ENCODE data around the gene TSC1.
A peak's percentile ranks its signal among the peaks of the same experiment; 100 is the strongest.
"Not testable (repeated sequence)": the region's sequence is repeated elsewhere in the genome, so short reads cannot be mapped to it uniquely, and the experiment has no call there.

Gene TSC1

DNA sequence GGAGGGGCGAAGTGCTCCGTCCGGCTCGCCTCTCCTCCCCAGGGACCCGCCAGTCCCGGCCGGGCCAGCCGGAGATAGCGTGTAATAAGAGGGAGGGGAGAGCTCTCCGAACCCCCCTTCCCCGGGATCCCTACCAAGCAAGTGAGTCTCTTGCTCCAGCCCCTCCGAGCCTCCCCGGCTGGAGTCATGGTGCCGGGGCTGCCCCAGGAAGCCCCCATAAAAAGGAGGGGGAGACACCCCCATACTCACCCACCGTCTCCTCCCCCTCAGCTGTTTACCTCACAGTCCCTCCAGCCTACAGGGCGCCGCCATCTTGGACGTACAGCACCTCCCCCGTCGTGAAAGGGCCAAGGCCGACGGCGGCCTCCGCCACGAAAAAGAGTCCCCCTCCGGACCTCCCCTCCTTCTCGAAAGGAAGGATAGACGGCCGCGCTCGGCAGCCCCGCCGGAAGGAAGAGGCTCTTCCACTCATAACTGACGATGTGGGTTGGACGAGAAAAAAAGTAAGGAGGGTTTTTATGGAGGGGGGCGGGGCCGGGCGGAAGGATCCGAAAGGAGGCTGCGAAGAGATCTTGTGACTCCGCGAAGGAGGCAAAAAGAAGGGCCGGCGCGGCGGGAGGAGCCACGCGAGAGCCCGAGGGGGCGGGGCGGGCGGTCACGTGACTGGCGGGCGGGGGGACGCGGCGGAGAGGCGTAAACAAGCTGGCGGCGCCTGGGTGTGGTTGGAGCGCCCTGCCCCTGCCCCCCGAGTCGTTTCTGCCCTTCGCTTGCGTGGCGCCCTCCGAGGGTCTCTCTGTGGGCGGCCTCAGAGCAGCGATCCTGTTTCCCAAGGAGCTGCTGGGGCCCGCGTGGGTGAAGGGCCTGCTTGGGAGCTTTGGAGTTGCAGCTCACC is at the start of gene TSC1:
TSS of gene TSC1 (minus strand) at position 323 of the 892 bp plus-strand sequence. CDS start 15,744 bp downstream, outside the sequence.
- DNase-seq: peak; percentile 99

DNA sequence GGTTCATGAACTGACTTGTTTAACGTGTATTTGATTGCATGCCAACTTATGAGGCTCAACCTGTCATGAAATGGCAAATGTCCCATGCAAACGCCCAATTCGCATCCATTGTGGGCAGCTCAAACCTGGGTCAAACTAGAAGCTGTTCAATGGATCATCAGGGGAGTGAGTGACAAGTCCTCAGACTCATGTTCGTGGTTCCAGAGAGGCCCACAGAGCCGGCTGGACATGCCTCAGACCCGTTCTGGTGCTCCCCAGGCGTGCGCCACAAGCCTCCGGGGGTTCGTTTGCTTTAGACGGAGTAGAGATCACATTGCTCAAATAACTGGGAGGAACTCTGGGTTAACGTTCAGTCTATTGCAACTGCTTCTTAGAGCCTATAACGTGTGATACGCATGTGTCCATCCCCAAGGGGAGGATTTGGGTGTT is 49.1 kb upstream of the TSC1 start:
- DNase-seq: no peak

DNA sequence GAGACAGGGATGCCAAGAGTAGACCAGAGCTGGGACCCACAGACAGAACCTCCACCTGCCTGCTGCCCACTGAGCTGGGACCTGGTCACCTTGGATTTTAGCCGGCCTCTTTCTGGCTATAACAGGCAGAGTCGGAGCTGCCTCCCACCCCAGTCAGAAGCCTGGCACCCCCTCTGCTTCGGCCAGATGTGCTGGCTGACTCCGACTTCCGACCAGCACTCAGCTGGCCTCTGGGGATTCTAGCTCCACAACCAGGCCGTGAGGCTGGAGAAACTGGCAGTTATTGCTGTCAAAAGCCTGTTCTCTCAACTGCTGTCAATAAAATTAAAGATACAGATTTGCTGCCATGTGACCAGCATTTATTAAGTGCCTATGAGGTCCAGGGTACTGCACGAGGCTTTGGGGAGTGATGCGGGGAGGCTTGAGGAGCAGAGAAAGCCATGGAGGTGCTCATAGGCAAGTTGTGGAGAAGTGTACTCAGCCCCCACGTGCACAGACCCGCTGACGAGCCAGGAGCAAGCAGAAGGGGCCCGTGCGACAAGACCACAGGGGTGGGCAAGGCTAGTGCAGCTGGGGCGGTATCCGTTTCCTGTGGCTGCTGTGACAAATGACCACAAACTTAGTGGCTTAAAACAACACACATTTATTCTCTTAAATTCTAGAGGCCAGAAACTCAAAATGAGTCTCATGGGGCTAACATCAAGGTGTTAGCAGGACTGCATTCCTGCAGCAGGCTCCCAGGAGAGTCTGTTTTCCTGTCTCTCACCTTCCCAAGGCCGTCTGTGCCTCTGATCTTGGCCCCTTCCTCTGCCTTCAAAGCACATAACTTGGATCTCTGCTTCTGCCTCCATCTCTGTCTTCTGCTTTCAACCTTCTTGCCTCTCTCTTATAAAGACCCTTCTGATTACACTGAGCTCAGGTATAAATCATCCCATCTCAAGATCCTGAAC is 47.2 kb upstream of the TSC1 start:
- DNase-seq: no peak

DNA sequence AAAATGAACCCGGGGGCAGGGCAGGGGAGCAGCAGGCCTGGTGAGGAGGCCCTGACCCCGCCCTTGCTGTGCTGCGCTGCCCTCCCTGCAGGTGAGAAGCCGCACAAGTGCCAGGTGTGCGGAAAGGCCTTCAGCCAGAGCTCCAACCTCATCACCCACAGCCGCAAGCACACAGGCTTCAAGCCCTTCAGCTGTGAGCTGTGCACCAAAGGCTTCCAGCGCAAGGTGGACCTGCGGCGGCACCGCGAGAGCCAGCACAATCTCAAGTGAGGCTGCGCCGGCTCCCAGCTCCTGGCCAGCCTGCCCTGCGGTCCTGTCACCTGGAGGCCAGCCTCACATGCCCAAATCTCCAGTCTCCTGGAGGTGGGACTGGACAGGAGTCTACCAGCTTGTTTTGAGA is 46.4 kb upstream of the TSC1 start:
- DNase-seq: no peak

DNA sequence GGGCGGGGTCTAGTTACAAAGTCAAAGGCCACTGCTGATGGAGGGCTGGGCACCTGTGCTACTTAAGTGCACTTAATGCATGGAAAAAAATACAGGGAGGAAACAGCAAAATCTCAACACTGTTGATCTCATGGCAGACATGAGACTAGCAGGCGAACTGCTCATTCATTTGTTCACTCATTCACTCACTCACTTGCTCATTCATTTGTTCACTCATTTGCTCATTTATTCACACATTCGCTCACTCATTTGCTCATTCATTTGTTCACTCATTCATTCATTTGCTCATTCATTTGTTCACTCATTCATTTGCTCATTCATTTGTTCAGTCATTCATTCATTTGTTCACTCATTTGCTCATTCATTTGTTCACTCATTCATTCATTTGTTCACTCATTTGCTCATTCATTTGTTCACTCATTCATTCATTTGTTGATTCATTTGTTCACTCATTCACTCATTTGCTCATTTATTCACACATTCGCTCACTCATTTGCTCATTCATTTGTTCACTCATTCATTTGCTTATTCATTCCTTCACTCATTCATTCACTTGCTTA is 45.7 kb upstream of the TSC1 start:
- not testable (repeated sequence) for DNase-seq

DNA sequence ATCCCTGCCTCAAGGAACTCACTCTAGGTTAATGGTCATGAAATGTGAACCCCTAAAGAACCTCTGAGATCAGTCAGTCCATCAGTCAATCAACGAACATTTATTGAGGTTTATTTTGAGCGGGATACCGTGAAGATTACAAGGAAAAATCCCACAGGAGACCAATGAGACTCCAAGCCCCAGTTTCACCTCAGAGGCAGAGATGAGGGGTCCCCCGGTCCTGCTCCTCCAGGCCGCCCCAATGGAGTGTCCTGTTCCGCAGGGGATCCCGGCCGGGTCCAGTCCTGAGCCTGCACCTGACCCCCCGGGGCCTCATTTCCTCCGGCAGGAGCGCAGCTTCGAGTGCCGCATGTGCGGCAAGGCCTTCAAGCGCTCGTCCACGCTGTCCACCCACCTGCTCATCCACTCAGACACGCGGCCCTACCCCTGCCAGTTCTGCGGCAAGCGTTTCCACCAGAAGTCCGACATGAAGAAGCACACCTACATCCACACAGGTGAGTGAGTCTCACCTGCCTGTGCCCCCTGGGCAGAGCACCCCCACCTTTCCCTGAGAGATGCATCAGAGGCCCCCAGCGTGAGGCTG is 45.1 kb upstream of the TSC1 start:
- no peak for DNase-seq

DNA sequence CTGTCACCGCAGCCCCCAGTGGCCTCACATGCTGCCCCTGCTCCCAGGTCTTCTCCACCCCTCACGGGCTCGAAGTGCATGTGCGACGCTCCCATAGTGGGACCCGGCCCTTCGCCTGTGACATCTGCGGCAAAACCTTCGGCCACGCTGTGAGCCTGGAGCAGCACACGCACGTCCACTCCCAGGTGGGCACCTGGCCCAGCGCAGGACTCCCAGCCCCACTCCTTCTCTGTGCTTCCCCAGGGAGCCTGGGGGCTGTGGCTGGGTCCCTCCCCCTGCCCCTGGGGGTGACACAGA is 44.5 kb upstream of the TSC1 start:
- no peak for DNase-seq

DNA sequence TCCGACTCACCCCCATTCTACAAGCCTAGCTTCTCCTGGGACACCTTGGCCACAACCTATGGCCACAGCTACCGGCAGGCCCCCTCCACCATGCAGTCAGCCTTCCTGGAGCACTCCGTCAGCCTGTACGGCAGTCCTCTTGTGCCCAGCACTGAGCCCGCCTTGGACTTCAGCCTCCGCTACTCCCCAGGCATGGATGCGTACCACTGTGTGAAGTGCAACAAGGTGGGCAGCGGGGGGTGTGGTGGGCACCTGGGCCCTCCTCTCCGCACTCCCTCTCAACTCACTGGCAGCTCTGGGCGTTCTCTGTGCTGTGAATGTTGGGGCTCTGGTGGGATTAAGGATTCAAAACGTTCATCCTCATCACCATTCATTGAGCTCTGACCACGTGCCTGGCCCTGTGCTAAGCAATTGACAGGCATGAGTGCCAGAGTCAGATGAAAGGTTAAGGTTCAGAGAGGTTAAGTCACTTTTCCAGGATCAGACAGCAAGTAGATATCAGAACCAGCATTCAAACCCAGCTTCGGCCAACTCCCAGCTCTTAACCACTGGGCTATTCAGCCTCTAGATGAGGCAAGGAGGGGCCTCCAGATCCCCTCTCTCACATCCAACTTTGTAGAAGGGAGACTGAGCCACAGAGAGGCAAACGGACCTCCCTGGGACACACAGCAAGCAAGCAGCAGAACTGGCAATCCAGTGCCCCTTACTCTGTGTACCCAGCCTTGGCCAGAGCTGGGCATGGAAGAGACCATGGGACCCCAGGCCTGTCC is 44.0 kb upstream of the TSC1 start:
- DNase-seq: no peak

DNA sequence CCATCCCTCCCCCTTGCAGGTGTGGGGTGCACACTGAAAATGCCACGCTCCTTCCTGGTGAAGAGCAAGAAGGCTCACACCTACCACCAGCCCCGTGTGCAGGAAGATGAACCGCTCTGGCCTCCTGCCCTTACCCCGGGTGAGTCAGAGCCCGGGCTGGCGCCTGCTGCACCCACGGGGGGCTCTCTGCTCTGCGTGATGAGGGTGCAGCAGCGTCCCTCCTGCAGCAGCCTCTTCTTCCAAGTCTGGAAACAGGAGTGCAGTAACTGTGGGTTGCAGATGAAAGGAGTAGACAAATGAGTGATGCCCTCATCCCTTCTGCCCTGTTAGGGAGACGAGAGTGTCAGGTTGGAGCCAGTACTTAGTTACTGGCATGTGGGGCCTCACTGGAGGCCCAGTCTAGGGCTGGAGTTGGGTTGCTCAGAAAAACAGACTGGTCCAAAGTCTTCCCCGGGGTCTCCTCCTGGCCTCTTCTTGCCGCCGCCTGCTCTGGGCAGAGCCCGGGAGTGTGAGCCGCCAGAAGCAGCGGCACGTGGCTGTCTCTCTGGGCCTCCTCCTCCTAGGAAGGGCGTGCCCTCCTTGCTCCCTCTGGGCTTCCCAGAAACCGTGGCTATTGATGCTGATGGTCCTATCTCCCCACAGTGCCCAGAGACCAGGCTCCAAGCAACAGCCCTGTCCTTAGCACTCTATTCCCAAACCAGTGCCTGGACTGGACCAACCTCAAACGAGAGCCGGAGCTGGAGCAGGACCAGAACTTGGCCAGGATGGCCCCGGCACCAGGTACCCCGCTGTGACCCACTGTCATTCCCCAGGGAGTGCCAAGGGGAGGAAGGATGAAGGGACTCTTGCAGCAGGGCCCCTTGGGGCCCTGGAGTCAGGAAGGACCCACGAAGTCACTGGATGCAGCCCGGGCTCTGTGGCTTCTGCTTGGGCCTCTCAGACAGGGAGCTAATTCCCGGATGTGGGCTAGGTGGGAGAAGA is 42.5 kb upstream of the TSC1 start:
- no peak for DNase-seq

DNA sequence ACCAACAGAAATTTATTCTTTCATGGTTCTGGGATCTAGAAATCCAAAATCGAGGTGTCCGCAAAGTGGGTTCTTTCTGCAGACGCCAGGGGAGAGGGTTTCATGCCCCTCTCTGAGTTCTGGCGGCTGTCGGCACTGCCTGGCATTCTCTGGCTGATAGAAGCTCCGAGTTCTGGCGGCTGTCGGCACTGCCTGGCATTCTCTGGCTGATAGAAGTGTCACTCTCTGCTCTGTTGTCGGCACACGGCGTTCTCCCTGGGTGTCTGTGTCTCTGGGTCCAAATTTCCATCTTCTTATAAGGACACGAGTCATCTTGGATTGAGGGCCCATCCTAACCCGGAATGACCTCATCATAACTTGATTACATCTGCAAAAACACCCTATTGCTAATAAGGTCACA is 41.7 kb upstream of the TSC1 start:
- no peak for DNase-seq

DNA sequence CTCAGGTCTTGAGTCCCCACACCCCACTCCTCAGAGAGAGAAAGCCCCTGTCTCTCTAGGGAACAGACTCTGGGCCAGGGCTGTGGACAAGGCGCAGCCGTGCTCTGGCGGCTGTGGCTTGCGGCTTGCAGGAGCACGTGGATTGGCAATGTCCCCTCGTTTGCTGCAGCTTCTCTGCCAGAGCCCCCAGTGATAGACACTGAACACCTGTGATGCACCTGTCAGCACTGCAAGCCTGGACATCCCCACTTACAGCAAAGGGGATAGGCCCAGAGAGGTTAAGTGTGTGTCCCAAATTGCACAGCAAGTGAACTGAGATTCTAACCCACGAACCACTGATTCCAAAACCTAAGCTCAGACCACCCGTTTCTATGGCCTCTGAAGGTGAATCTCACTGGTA is 41.1 kb upstream of the TSC1 start:
- no peak for DNase-seq

DNA sequence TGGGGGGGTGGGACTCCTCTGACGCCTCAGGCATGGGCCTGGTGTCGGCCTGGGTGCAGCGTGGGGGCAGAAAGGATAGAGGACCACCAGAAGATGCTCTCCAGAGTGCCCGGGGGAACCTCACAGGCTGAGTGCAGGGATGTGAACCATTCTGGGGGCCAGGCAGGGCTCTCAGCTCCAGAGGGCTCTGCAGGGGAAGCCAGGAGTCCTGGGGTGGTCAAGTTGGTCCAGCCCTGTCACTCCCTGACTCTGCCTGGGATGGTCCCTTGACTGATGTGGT is 40.6 kb upstream of the TSC1 start:
- no peak for DNase-seq

DNA sequence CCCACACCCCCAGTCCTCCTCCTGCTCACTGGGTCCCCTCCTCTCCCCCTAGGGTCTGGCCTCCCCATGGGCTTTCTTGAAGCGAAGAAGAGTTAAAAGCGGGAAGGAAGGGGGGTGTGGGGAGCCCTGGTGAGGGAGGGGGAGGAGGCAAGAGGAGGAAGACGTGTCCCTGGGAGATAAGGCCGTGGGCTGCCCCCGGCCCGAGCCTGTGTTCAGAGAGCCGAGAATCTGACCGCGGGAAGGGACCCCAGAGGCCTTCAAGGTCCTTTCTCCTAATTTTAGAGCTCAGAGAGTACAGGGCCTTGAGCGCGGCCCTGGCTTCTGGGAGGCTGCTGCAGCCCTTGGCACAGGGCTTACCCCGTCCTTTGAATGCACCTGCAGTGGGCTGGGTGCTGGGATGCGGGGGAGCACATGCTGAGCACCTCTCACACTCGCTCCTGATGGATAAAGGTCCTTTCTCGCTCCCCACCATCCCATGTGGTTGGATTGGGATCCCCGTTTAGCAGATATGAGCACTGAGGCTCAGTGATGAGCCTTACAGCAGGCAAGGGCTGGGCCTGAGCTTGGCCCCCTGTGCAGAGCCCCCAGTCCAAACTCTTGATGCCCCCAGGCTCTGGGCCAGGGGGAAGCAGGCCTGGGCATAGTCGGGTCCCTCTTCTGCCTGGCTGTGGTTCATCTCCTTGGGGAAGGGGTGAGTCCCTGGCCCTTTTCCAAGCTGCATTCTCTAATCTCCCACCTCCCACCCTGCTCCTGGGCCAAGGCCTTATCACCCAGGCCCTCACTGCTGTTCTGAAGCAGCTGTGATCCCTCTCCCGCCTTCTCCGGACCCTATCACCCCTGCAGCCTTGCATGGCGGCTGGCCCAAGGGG is 40.0 kb upstream of the TSC1 start:
- DNase-seq: no peak

DNA sequence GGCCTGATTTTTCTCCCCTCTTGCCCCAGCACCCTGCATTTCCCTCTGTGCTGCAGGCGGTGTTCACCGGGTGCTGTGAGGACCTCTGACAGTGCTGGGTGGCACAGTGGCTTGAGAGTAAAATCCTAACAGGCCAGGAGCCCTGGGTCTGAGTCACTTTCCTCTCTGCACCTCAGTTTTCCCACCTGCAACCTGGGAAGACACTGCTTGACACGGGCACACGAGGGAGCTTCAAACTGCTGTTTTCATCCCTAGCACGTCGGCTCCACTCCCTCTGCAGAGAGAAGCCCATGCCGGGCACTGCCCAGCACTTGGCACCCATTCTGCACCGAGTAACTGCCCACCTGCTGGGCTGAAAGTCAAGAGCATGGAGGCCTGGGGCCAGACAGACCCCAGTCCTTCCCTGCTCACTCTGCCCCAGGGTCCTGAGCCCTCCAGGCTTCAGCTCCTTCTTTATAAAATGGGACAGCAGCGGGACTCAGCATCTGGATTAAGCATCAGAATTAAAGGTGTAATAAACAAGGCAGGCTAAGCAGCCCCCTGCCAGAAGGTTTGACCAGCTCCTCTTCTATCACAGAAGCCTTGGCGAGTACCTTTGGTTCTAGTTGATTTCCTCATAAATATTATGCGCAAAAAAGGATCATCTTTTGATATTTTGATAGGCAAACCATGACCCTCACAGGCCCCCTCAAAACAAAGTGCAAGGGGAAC is 39.2 kb upstream of the TSC1 start:
- no peak for DNase-seq

DNA sequence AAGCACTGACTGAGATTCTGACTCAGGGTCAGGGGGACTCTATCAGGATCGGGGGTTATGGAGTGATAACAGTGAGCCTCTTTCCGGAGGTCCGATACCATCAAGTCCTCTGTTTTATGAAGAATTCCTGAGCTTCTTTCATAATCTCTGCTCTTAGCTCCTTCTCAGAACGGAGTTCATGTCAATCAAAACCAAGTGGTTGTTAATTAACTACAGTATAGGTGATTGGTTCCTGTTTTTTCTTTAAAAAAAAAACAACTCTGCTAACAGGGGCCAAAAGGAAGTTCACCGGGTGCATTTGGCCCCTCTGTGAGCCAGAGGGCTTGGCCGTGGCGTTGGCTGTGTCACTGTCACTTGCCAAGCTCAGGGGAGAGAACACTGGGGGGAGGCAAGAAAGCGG is 38.0 kb upstream of the TSC1 start:
- DNase-seq: no peak

DNA sequence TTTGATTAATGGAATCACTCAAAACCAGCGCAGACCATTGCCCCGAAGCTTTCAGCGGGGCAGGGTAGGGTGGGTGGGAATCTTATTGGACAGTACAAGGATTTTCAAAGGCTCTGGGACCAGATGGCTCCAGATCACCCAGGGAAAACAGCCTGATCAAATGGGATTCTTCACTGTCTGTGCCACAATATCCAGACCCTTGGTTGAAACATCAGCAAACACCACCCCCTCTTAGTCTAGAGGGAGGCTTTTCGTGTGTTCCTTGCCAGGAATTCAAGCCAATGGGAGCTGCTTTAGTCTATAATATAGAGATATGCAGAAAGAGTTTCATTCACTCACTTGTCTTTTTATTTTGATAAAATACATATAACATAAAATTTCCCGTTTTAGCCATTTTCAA is 35.7 kb upstream of the TSC1 start:
- no peak for DNase-seq

DNA sequence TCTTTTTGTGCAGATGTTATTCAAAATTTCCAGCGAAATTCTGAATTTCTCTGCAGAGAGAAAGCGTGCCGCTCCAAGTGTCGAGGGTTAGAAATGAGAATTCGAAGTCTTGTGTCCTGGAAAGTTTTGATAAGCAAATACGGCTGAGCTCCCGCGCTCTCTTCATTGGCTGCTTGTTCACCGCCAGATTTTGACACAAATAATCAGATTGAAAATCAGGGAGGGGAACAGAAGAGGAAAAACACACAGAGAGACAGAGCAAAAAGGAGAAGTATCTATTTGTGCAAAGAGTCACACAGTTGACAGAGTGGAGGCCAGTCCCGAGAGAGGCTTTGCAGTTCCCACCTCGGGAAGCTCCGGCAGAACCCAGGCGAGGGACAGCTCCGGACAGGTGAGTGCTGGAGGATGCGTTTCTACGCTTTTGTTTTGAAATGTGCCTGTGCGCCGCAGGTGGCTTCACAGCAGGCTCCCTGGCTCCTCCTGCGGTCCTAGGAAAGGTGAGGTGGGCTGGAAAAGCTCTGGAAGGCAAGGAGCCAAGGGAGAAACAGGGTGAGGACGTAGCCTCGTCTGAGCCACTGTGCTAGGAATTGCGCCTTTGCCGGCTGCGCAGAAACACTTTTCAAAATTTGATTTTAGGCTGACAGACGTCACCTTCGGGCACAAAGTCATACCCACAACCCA is 34.2 kb upstream of the TSC1 start, which contains the start of gene GFI1B:
TSS of gene GFI1B (plus strand) at position 244 of the 681 bp plus-strand sequence. CDS start 7,985 bp downstream, outside the sequence.
- DNase-seq: no peak

DNA sequence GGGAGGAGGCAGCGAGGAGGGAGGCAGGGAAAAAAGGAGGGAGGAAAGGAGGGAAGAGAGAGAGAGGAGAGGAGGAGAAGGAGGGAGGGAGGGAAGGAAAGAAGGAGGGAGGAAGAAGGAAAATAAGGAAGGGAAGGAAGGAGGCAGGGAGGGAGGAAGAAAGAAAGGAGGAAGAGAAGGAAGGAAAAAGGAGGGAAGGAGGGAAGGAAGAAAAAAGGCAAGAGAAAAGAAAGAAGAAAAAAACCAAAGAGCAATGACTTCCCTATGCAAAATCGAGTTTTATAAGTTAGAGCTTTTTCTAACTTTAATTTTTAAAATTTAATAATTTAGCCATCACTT is 33.7 kb upstream of the TSC1 start:
- DNase-seq: no peak

DNA sequence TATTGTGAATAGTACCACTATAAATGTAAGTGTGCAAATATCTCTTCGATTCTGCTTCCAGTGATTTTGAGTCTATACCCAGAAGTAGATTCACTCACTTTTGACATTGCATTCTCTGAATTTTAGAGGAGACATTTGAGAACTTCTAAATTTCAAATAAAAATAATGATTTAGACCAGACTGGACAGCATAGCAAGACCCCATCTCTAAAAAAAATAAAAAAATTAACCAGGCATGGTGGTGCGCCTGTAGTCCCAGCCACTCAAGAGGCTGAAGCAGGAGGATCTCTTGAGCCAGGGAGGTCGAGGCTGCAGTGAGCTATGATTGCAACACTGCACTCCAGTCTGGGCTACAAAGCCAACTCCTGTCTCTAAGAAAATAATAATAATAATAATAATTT is 32.2 kb upstream of the TSC1 start:
- no peak for DNase-seq

Data from activated effector memory CD4-positive, alpha-beta T cell treated with anti-CD3 and anti-CD28 coated beads, Interleukin-2, amount 50 U/mL, for 16 hours (primary cell).